Measurements from ENCODE around the gene ARSB.

Gene ARSB

DNA sequence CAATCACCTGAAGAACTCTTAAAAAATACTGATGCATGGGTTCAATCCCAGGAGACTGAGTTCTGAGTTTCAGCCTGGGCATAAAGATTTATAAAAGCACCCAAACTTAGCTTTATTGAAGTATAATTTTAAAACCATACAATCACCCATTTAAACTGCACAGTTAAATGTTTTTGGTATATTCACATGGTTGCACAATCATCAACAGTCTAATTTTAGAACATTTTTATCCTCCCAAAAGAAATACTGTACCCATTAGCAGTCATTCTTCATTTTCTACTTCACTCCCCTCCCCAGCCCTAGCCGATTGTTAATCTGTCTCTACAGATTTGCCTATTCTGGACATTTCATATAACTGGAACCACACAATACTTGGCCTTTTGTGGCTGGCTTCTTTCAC lies 141.7 kb downstream of the ARSB start:
- TF ChIP-seq, protein P1, sequence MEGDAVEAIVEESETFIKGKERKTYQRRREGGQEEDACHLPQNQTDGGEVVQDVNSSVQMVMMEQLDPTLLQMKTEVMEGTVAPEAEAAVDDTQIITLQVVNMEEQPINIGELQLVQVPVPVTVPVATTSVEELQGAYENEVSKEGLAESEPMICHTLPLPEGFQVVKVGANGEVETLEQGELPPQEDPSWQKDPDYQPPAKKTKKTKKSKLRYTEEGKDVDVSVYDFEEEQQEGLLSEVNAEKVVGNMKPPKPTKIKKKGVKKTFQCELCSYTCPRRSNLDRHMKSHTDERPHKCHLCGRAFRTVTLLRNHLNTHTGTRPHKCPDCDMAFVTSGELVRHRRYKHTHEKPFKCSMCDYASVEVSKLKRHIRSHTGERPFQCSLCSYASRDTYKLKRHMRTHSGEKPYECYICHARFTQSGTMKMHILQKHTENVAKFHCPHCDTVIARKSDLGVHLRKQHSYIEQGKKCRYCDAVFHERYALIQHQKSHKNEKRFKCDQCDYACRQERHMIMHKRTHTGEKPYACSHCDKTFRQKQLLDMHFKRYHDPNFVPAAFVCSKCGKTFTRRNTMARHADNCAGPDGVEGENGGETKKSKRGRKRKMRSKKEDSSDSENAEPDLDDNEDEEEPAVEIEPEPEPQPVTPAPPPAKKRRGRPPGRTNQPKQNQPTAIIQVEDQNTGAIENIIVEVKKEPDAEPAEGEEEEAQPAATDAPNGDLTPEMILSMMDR (IDR thresholded peaks at IDR 0.05; ENCODE audit: low read depth, low read length, missing control alignments) = no peak
- Histone ChIP-seq H3K36me3 (replicated peaks) (no peaks in the 10 kb centered on the region), H3K27ac (no peak overlapping the region), H3K27me3 (replicated peaks) (no peaks in the 10 kb centered on the region), H3K4me3 (ENCODE audit: low read depth, low read length) (no peak overlapping the region)
- DNase-seq = no peak
- in situ Hi-C loops (cut with HindIII; ENCODE audit: low pct_ligation_motif_present, low sequenced_read_pairs) = no loop called here

- Histone ChIP-seq H3K27ac (no peak overlapping the region), H3K4me3 (ENCODE audit: low read depth, low read length) (no peak overlapping the region), H3K36me3 (replicated peaks) (no peaks in the 10 kb centered on the region), H3K27me3 (replicated peaks) (no peaks in the 10 kb centered on the region)
- TF ChIP-seq, protein P1 (IDR thresholded peaks at IDR 0.05; ENCODE audit: low read depth, low read length, missing control alignments) = no peak
- in situ Hi-C loops (cut with HindIII; ENCODE audit: low pct_ligation_motif_present, low sequenced_read_pairs) = no loop called here
- DNase-seq = peak; percentile 12
Measured at GRCh38 chr5:78841767-78842166, 143.3 kb downstream of the ARSB start.

DNA sequence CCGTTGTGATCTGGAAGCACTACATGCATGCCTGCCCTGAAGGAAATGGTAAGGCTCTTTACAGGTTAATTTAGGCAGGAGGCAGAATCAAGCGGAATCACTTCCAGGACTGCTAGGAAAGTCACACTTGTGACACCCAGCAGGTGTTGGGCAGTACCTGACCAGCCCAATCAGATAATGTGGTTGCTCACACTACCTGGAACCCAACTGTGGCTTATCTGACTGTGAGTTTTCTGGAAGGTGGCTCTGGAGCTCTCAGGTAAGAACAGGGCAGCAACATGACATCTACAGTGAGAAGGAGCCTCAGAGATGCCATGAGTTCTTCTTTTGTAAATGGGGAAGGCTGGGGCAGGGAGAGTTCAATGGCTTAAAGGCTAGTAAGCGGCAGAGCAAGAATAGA lies 146.4 kb downstream of the ARSB start:
- no peak for DNase-seq
- Histone ChIP-seq H3K27ac (no peak overlapping the region), H3K36me3 (replicated peaks) (no peaks in the 10 kb centered on the region), H3K27me3 (replicated peaks) (no peaks in the 10 kb centered on the region), H3K4me3 (ENCODE audit: low read depth, low read length) (no peak overlapping the region)
- in situ Hi-C loops (cut with HindIII; ENCODE audit: low pct_ligation_motif_present, low sequenced_read_pairs) = no loop called here
- TF ChIP-seq, protein P1 (IDR thresholded peaks at IDR 0.05; ENCODE audit: low read depth, low read length, missing control alignments) = no peak

DNA sequence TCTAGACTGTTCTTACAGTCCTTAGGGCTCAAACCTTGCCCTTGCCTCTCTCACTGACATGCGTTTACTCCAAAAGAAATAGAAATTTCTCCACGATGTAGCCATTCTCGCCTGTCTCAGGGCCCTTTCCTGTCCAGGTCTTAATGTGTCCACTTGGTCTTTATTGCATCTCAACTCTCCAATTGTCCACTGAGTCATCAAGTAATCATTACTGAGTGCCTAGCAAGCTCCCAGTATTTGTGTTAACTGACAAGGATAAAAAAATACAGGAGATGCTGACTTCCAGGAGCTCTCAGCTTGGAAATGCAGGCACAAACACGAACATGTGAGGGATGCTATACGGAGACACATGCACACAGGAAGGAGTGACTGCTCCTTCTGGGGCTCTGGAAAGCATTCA lies 147.3 kb downstream of the ARSB start:
- Histone ChIP-seq H3K4me3 (ENCODE audit: low read depth, low read length) (no peak overlapping the region), H3K27ac (no peak overlapping the region), H3K36me3 (replicated peaks) (no peaks in the 10 kb centered on the region), H3K27me3 (replicated peaks) (no peaks in the 10 kb centered on the region)
- in situ Hi-C loops (cut with HindIII; ENCODE audit: low pct_ligation_motif_present, low sequenced_read_pairs) = no loop called here
- no peak for DNase-seq
- TF ChIP-seq, protein P1 (IDR thresholded peaks at IDR 0.05; ENCODE audit: low read depth, low read length, missing control alignments) = no peak

DNA sequence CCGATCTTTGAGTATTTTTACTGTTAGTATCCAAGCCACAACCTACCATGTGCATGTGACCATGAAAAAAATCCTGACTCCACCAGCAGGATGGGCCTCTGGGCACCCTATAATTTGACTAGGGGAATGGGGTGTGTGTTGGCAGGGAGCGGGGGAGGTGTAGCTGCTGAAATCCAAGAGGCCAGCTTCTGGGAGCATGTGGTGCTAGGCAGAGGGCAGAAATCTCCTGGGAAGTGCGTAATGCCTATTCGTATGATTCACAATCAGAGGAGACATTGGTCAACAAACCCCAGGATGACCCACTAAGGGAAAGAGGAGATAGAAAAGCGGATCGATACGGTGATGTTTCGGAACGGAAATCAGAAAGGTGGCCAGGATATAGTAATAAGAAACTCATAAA lies 149.9 kb downstream of the ARSB start:
- DNase-seq = peak; percentile 22
- TF ChIP-seq, protein P1 (IDR thresholded peaks at IDR 0.05; ENCODE audit: low read depth, low read length, missing control alignments) = no peak
- H3K27me3 ChIP-seq (replicated peaks) = no peaks in the 10 kb centered on the region
- H3K36me3 ChIP-seq (replicated peaks) = no peaks in the 10 kb centered on the region
- H3K4me3 ChIP-seq (ENCODE audit: low read depth, low read length) = no peak overlapping the region
- H3K27ac ChIP-seq = no peak overlapping the region
- in situ Hi-C loops (cut with HindIII; ENCODE audit: low pct_ligation_motif_present, low sequenced_read_pairs) = no loop called here

GRCh38 chr5:78833284-78833683 lies 151.8 kb downstream of the ARSB start:
- no peaks in the 10 kb centered on the region for H3K36me3 ChIP-seq (replicated peaks)
- no peaks in the 10 kb centered on the region for H3K27me3 ChIP-seq (replicated peaks)
- H3K27ac ChIP-seq = no peak overlapping the region
- H3K4me3 ChIP-seq (ENCODE audit: low read depth, low read length) = no peak overlapping the region
- in situ Hi-C loops (cut with HindIII; ENCODE audit: low pct_ligation_motif_present, low sequenced_read_pairs) = no loop called here
- DNase-seq = no peak
- TF ChIP-seq, protein P1 (IDR thresholded peaks at IDR 0.05; ENCODE audit: low read depth, low read length, missing control alignments) = no peak

Data from brain microvascular endothelial cell (primary cell).